Fibroblast of skin of right biceps (primary cell): ENCODE data around the gene FAM162A.
A peak's percentile ranks its signal among the peaks of the same experiment; 100 is the strongest.
"Not testable (repeated sequence)": the region's sequence is repeated elsewhere in the genome, so short reads cannot be mapped to it uniquely, and the experiment has no call there.

Source experiments
- DNase-seq: peaks from one replicate; pipeline ENCODE4 v3.0.0-alpha.2; 2013

Gene FAM162A

DNA sequence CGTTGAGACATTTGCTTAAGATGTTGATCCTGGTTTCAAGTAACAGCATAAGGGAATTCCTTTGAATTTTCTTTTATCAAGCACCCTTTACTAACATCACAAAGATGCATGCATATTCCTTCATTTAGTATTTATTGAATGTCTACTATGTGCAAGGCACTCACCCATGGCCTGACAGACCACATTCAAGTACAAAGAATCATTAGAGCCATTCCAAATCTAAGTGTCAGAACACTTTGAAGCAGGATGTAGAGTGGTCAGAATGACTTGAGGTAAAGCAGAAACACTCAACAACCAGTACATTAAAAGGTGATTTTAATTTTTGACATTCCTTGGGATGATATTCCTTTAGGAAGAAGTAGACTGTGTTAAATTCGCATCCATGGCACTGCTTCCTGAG lies 37.9 kb downstream of the FAM162A start:
- DNase-seq = no peak

DNA sequence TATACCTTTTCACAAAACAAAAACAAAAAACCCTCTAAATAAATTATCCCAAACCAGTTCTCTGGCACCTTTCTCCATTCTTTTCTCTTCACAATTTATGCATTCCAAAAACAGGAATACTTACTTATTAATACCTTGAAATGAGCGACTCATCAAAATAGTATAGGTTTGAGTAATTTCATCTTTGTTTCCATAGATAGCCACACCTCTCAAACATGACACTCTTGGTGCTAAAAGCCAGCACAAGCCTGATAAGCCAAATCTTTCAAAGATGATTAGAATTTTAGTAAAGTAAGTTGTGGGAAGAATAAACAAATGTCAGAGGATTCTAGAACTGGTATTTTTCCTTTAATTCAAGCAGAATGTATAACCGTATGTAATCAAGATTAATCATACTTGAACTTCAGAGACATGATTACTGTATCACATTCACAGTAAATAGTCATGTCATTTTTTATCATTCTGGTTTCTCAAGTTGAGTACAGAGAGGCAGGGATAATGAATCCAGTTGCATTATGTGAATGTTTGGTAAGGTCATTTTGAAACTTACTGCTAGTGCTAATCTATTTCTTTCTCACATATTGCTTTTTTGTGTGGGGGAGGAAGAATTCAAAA lies 44.0 kb downstream of the FAM162A start:
- DNase-seq = no peak

DNA sequence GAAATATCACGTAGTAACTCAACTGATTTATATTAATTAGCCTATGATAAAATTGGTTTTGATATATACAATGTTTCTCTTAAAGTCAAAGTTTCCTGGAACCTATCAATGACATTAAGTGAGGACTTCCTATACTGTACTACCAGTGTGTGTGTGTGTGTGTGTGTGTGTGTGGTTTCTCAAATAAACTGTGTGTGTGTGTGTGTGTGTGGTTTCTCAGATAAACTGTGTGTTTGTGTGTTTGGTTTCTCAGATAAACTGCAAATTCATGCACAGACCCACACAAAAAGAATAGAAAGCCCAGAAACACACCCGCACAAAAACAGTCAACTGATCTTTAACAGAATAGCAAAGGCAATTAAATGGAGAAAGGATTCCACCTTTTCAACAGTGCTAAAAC lies 46.4 kb downstream of the FAM162A start:
- DNase-seq = no peak

DNA sequence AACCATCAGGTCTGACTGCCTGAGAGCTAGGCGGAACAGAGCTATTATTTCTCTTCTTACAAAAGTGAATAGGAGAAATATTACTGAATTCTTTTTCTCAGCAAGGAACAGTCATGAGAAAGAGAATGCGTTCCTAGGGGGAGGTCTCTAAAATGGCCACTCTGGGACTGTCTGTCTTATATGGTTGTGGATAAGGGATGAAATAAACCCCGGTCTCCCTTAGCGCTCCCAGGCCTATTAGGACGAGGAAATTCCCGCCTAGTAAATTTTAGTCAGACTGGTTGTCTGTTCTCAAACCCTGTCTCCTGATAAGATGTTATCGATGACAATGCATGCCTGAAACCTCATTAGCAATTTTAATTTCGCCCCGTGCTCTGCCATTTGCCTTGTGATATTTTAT lies 52.0 kb downstream of the FAM162A start:
- no peak for DNase-seq

DNA sequence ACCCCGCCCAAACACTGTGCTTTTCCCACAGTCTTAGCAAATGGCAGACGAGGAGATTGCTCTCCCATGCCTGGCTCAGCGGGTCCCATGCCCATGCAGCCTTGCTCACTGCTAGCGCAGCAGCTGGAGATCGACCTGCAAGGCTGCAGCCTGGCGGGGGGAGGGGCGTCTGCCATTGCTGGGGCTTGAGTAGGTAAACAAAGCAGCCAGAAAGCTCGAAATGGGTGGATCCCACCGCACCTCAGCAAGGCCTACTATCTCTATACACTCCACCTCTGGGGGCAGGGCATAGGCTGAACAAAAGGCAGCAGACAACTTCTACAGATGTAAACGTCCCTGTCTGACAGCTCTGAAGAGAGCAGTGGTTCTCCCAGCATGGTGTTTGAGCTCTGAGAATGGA lies 59.1 kb downstream of the FAM162A start:
- DNase-seq = no peak

DNA sequence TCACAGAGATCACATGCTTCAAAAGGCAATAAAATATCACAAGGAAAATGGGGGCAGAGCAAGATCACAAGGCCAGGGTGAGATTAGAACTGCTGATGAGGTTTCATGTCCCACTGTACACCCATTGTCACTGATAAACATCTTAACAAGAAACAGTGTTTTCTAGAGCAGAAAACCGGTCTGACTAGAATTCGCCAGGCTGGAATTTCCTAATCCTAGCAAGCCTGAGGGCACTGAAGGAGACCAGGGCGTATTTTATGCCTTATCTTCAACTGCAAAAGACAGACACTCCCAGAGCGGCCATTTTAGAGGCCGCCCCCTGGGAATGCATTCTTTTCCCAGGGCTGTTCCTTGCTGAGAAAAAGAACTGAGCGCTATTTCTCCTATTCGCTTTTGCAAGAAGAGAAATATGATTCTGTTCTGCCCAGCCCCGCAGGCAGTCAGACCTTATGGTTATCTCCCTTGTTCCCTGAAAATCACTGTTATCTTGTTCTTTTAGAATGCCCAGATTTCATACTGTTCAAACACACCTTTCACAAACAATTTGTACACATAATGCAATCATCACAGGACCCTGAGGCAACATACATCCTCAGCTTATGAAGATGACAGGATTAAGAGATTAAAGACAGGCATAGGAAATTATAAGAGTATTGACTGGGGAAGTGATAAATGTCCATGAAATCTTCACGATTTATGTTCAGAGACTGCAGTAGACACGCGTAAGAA lies 59.9 kb downstream of the FAM162A start:
- DNase-seq = not testable (repeated sequence)

DNA sequence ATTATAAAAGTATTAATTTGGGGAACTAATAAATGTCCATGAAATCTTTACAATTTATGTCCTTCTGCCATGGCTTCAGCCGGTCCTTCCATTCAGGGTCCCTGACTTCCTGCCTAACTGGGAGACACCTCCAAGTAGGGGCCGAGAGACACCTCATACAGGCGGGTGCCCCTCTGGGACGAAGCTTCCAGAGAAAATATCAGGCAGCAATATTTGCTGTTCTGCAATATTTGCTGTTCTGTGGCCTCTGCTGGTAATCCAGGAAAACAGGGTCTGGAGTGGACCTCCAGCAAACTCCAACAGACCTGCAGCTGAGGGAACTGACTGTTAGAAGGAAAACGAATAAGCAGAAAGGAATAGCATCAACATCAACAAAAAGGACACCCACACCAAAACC lies 60.5 kb downstream of the FAM162A start:
- DNase-seq = not testable (repeated sequence)

DNA sequence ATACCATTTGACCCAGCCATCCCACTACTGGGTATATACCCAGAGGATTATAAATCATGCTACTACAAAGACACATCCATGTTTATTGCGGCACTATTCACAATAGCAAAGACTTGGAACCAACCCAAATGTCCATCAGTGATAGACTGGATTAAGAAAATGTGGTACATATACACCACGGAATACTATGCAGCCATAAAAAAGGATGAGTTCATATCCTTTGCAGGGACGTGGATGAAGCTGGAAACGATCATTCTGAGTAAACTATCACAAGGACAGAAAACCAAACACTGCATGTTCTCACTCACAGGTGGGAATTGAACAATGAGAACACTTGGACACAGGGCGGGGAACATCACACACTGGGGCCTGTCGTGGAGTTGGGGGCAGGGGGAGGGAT lies 64.2 kb downstream of the FAM162A start:
- not testable (repeated sequence) for DNase-seq

DNA sequence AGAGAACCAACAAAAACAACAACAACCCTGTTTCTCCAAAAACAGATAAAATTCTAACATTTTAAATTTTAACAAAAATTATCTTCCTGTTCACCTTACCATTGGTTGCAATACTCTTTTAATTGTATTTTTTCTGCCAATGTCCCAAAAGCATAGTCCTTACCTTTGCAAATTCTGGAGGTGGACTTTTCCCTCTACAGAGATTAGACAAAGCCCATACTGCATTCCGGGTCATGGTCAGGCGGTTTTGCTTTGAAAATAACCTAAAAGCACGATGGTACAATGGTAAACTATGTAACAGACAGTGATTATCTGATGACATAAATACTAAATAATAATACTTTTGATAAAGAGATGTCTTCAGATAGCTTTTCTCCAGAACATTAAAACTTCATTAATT lies 67.4 kb downstream of the FAM162A start:
- no peak for DNase-seq

DNA sequence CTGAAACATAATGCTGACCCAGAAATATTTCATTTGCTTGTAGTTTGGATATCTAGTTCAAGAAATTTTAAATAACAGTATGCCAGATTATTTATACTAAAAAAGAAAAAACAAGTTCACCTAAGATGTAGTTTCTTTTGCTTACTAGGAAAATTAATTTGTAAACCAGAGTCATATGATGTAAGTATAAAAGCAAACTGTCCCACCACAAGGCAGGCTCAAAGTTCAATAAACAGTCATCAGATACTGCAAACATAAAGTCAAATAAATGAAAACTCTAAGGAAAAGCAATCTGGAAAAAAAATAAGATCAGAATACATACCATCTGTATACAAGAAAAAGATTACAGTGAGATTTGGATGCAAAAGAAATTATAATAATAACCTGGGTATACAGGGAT lies 72.1 kb downstream of the FAM162A start:
- no peak for DNase-seq

DNA sequence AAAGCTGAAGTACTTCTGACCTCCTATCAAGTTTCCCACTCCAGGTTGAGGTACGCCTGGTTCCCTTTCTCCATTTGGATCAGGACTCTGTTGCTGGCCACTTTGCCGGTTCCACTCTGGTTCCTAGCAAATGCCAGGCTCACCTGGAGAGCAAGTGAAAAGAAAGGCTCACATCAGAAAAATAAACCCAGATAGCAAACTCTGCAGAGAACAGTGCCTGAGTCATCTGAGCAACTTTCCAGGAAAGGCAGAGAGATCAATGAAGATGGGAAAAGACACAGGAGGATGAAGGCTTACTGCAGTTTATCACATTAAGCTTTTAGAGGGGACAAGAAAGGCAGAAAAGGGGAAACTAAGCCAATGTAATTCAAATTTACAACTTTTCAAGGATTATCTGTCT lies 73.7 kb downstream of the FAM162A start:
- no peak for DNase-seq

DNA sequence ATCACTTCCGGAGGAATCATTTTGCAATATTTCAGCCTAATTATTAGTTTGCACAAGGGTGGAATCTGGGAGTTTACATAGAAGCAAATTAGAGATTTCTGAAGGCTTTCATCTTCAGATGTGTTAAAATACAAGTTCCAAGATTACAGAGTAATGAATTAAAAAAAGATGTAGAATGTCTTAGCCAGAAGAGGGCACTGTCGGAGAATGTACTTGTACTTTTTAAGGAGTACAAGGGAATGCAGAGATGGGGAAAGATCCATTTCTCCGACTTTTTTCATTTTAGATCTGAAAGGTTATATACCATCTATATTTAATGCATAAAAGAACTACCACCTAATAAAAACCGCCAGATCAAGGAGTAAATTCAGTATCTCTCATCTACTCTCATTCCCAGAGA lies 75.0 kb downstream of the FAM162A start:
- peak; percentile 59 for DNase-seq

DNA sequence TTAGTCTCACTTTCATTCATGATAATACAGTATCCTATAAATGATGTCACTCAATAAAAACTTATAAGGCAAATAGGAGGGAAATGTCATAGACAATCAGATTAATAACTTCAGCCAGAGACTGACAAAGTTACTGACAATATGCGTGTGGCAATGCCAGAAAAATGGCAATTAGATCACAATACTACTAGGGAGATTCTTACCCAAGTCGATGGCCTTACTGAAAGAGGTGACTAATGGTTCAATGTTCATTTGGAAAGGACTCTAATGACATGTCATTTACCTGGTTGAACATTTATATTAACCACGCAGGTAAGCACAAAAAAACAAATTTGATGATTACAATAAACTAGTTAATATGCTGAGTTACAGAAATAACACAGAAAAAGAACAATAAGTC lies 77.8 kb downstream of the FAM162A start:
- DNase-seq = no peak
